ENCODE measurements around the gene RNU7-1. TPM values are rescaled to one million over a fixed set of nuclear protein-coding genes. Genes with fewer than 3 reads are reported as not detected.

Gene RNU7-1
- total and polyA plus RNA-seq, 9 of the 15 experiments (the other 6 are each of a cell fraction or from before 2014, with no cell fraction given): not detected

DNA sequence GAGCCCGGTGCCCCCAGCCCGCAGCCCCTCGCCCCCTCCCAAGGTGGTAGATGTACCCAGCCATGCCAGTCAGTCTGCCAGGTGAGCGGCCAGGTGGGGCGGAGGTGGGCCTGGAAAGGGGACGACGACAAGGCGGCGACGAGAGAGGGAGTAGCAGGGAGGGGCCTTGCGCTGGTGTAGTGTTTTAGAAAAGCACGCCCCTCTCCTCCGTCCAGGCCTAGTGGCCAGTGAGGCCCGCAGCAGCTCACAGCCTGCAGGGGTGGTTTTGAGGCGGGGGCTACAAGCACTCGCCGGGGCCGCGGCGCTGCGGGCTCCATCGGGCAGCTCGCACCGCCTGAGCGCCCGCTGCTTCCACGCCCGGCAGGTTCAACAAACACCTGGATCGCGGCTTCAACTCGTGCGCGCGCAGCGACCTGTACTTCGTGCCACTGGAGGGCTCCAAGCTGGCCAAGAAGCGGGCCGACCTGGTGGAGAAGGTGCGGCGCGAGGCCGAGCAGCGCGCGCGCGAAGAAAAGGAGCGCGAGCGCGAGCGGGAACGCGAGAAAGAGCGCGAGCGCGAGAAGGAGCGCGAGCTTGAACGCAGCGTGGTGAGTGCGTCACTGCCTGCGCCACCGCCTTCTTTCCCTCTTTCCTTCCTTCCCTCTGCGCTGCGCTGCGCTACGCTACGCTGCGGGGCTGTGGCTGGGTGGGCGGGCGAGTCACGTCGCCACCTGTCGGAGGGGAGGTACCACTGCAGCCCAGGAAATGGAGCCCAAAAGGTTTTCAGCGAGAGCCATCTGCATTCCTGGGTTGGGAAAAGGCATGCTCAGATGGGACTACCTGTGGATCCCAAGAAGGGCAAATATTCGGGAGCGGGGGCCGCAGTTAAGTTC is 5.9 kb upstream of the RNU7-1 start (continued):
- TF ChIP-seq, protein P1, sequence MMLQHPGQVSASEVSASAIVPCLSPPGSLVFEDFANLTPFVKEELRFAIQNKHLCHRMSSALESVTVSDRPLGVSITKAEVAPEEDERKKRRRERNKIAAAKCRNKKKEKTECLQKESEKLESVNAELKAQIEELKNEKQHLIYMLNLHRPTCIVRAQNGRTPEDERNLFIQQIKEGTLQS (IDR thresholded peaks at IDR 0.05): no peak
- TF ChIP-seq, protein P1 (CRISPR knock-in tag; conservative IDR thresholded peaks at IDR 0.05): no peak
- TF ChIP-seq LARP7 (IDR thresholded peaks at IDR 0.05) (no peak), ZNF561 (CRISPR knock-in tag; conservative IDR thresholded peaks at IDR 0.05) (no peak), HMGN3 (IDR thresholded peaks at IDR 0.05; ENCODE audit: borderline replicate concordance, extremely low read depth, insufficient read length, low read depth, low read length) (peak; percentile 87), NEUROD1 (IDR thresholded peaks at IDR 0.05; ENCODE audit: borderline replicate concordance, low read depth, low read length, partially characterized antibody) (peak; percentile 70), ZNF280B (CRISPR knock-in tag; IDR thresholded peaks at IDR 0.05) (no peak), NCOA6 (IDR thresholded peaks at IDR 0.05) (no peak), PRMT5 (CRISPR knock-in tag; IDR thresholded peaks at IDR 0.05) (no peak), ZKSCAN8 (CRISPR knock-in tag; IDR thresholded peaks at IDR 0.05) (no peak), CBFB (CRISPR knock-in tag; IDR thresholded peaks at IDR 0.05) (no peak), ZNF764 (CRISPR knock-in tag; IDR thresholded peaks at IDR 0.05; ENCODE audit: low read depth) (no peak), GABPB2 (CRISPR knock-in tag; conservative IDR thresholded peaks at IDR 0.05) (no peak), PRDM10 (IDR thresholded peaks at IDR 0.05; ENCODE audit: partially characterized antibody) (no peak), TRIM28 (IDR thresholded peaks at IDR 0.05) (no peak), HNRNPL (IDR thresholded peaks at IDR 0.05; ENCODE audit: low read depth, low read length) (no peak), ZNF699 (CRISPR knock-in tag; IDR thresholded peaks at IDR 0.05; ENCODE audit: insufficient replicate concordance) (no peak)
- TF ChIP-seq, protein P2, sequence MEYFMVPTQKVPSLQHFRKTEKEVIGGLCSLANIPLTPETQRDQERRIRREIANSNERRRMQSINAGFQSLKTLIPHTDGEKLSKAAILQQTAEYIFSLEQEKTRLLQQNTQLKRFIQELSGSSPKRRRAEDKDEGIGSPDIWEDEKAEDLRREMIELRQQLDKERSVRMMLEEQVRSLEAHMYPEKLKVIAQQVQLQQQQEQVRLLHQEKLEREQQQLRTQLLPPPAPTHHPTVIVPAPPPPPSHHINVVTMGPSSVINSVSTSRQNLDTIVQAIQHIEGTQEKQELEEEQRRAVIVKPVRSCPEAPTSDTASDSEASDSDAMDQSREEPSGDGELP (CRISPR knock-in tag; IDR thresholded peaks at IDR 0.05; ENCODE audit: borderline replicate concordance): peak; percentile 85
- TF ChIP-seq, protein P3, sequence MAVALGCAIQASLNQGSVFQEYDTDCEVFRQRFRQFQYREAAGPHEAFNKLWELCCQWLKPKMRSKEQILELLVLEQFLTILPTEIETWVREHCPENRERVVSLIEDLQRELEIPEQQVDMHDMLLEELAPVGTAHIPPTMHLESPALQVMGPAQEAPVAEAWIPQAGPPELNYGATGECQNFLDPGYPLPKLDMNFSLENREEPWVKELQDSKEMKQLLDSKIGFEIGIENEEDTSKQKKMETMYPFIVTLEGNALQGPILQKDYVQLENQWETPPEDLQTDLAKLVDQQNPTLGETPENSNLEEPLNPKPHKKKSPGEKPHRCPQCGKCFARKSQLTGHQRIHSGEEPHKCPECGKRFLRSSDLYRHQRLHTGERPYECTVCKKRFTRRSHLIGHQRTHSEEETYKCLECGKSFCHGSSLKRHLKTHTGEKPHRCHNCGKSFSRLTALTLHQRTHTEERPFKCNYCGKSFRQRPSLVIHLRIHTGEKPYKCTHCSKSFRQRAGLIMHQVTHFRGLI (CRISPR knock-in tag; IDR thresholded peaks at IDR 0.05): no peak

Data from K562 (cell line).